Measurements from ENCODE around the gene PRR12. TPM values are rescaled to one million over a fixed set of nuclear protein-coding genes. Genes with fewer than 3 reads are reported as not detected.

Gene PRR12
- total and polyA plus RNA-seq, 2 donors (not counting 1 experiment from before 2014, with no cell fraction given): 8.4 to 70.7 TPM

GRCh38 chr19:49666120-49666444 lies 75.1 kb downstream of the PRR12 start:
- Mint-ChIP-seq H3K27me3 (no peaks in the 10 kb centered on the region), H3K9me3 (ENCODE audit: insufficient read depth) (no peaks in the 10 kb centered on the region), H3K4me3 (peak overlapping the region; percentile 95), H3K27ac (peak overlapping the region; percentile 94), H3K4me1 (peaks cover 37% of the 10 kb centered on the region)
- 0% methylated on average over 9 of the region's 9 CpGs for WGBS (ENCODE audit: insufficient coverage)
- intact Hi-C loops (cut with micrococcal nuclease): no loop called here
- Histone ChIP-seq H3K27ac (ENCODE audit: low read length in 2 of 2) (peak overlapping the region; percentile 62 to 73), H3K4me2 (replicated peaks; ENCODE audit: low read depth, low read length, poor library complexity, severe bottlenecking) (peak overlapping the region; percentile 98), H3K9me3 (ENCODE audit: control extremely low read depth in 1 of 3, control insufficient read depth in 2 of 3, insufficient read depth in 1 of 3, low read length in 2 of 3) (no peaks in the 10 kb centered on the region), H3K79me2 (ENCODE audit: control insufficient read depth, insufficient read depth, low read length) (peaks cover 41% of the 10 kb centered on the region), H3K36me3 (replicated peaks in 1 of 2; ENCODE audit: control extremely low read depth in 1 of 2, control insufficient read depth in 1 of 2, extremely low read depth in 1 of 2, insufficient read depth in 2 of 2, low read length in 1 of 2) (peaks cover 3 to 19% of the 10 kb centered on the region in 2 experiments), H2AFZ (ENCODE audit: insufficient read depth, low read depth, low read length, poor library complexity, severe bottlenecking) (peak overlapping the region; percentile 95), H3K4me1 (ENCODE audit: control insufficient read depth in 2 of 2, insufficient read depth in 2 of 2, low read length in 2 of 2) (peaks cover 16 to 30% of the 10 kb centered on the region in 2 donors), H3K27me3 (replicated peaks in 1 of 4; ENCODE audit: control extremely low read depth in 1 of 4, control insufficient read depth in 3 of 4, insufficient read depth in 4 of 4, low read length in 3 of 4) (no peaks in the 10 kb centered on the region), H3K9ac (ENCODE audit: low read length) (peak overlapping the region; percentile 88), H3K4me3 (ENCODE audit: control extremely low read depth in 1 of 5, extremely low read depth in 1 of 5, insufficient read depth in 1 of 5, low read depth in 2 of 5, low read length in 4 of 5) (peak overlapping the region; percentile 71 to 99 (median 78)), H4K20me1 (ENCODE audit: control insufficient read depth, insufficient read depth, low read length, poor library complexity, severe bottlenecking) (peaks cover 39% of the 10 kb centered on the region)
- DNase-seq (no peak), ATAC-seq (ENCODE audit: low read depth) (no peak)
- ChIA-PET CTCF (interaction anchor here (0.7 to 1.2 kb wide), 6 partner anchors 9 to 120 kb away, joined by 3 to 5 read pairs (median 3); partner anchors contain the start of genes PRMT1 and RRAS), POLR2A (interaction anchor here (1.1 to 2.6 kb wide), 3 partner anchors 15 to 76 kb away, joined by 3 to 12 read pairs (median 8); partner anchors contain the start of genes PRR12 and RRAS)
- no peak for TF ChIP-seq EZH2 (IDR thresholded peaks at IDR 0.05; ENCODE audit: borderline replicate concordance, insufficient read depth, low read depth, low read length, poor library complexity, severe bottlenecking)
- TF ChIP-seq, protein P1, sequence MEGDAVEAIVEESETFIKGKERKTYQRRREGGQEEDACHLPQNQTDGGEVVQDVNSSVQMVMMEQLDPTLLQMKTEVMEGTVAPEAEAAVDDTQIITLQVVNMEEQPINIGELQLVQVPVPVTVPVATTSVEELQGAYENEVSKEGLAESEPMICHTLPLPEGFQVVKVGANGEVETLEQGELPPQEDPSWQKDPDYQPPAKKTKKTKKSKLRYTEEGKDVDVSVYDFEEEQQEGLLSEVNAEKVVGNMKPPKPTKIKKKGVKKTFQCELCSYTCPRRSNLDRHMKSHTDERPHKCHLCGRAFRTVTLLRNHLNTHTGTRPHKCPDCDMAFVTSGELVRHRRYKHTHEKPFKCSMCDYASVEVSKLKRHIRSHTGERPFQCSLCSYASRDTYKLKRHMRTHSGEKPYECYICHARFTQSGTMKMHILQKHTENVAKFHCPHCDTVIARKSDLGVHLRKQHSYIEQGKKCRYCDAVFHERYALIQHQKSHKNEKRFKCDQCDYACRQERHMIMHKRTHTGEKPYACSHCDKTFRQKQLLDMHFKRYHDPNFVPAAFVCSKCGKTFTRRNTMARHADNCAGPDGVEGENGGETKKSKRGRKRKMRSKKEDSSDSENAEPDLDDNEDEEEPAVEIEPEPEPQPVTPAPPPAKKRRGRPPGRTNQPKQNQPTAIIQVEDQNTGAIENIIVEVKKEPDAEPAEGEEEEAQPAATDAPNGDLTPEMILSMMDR (IDR thresholded peaks at IDR 0.05): no peak

DNA sequence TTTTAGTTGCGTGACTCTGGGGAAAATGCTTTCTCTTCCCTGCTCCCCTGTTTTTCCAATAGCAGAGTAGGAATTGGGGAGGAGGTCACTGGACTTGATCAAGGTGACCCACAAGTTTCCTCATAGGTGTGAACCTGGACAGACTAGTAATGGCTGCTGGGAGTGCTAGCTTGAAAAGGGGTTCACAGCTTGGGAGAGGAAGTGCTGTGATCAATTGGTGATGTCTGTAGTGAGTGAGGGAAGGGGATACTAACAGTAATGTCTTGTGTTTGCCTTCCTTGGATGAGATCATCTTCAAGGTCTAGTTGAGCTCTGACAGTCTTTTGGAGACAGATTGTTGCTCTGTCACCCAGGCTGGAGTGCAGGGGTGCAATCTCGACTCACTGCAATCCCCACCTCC lies 76.5 kb downstream of the PRR12 start:
- H3K4me1 Mint-ChIP-seq: peaks cover 45% of the 10 kb centered on the region
- peaks cover 25% of the 10 kb centered on the region for H4K20me1 ChIP-seq (ENCODE audit: control insufficient read depth, insufficient read depth, low read length, poor library complexity, severe bottlenecking)
- no peak overlapping the region for H2AFZ ChIP-seq (ENCODE audit: insufficient read depth, low read depth, low read length, poor library complexity, severe bottlenecking)
- no peak overlapping the region for H3K4me3 ChIP-seq (ENCODE audit: control extremely low read depth in 1 of 5, extremely low read depth in 1 of 5, insufficient read depth in 1 of 5, low read depth in 2 of 5, low read length in 4 of 5)
- no peaks in the 10 kb centered on the region for H3K9me3 Mint-ChIP-seq (ENCODE audit: insufficient read depth)
- no peak overlapping the region for H3K4me2 ChIP-seq (replicated peaks; ENCODE audit: low read depth, low read length, poor library complexity, severe bottlenecking)
- 100% methylated on average over 1 of the region's 2 CpGs for WGBS (ENCODE audit: insufficient coverage)
- peaks cover 22 to 39% of the 10 kb centered on the region in 2 donors for H3K4me1 ChIP-seq (ENCODE audit: control insufficient read depth in 2 of 2, insufficient read depth in 2 of 2, low read length in 2 of 2)
- ATAC-seq (ENCODE audit: low read depth): no peak
- H3K27ac ChIP-seq (ENCODE audit: low read length in 2 of 2): no peak overlapping the region
- H3K36me3 ChIP-seq (replicated peaks in 1 of 2; ENCODE audit: control extremely low read depth in 1 of 2, control insufficient read depth in 1 of 2, extremely low read depth in 1 of 2, insufficient read depth in 2 of 2, low read length in 1 of 2): peaks cover 3 to 6% of the 10 kb centered on the region in 2 experiments
- ChIA-PET POLR2A (no interaction called here), CTCF (interaction anchor here (0.6 to 2.1 kb wide), 3 partner anchors 9 to 13 kb away, joined by 3 to 6 read pairs (median 3); no protein-coding TSS in a partner anchor)
- TF ChIP-seq, protein P1 (IDR thresholded peaks at IDR 0.05): no peak
- no peak for TF ChIP-seq EZH2 (IDR thresholded peaks at IDR 0.05; ENCODE audit: borderline replicate concordance, insufficient read depth, low read depth, low read length, poor library complexity, severe bottlenecking)
- no peak overlapping the region for H3K9ac ChIP-seq (ENCODE audit: low read length)
- H3K9me3 ChIP-seq (ENCODE audit: control extremely low read depth in 1 of 3, control insufficient read depth in 2 of 3, insufficient read depth in 1 of 3, low read length in 2 of 3): no peaks in the 10 kb centered on the region
- no peak for DNase-seq
- no peaks in the 10 kb centered on the region for H3K27me3 ChIP-seq (replicated peaks in 1 of 4; ENCODE audit: control extremely low read depth in 1 of 4, control insufficient read depth in 3 of 4, insufficient read depth in 4 of 4, low read length in 3 of 4)
- peak overlapping the region; percentile 50 for H3K27ac Mint-ChIP-seq
- intact Hi-C loops (cut with micrococcal nuclease): no loop called here
- peak overlapping the region; percentile 95 for H3K4me3 Mint-ChIP-seq
- peaks cover 29% of the 10 kb centered on the region for H3K79me2 ChIP-seq (ENCODE audit: control insufficient read depth, insufficient read depth, low read length)
- no peaks in the 10 kb centered on the region for H3K27me3 Mint-ChIP-seq
